ENCODE measurements around the gene RNF26. TPM values are rescaled to one million over a fixed set of nuclear protein-coding genes. Genes with fewer than 3 reads are reported as not detected.

Gene RNF26
- total RNA-seq, 8 experiments from 2014 or later = 5.7 to 26.5 (median 10.9) TPM

GRCh38 chr11:119373921-119374631, 39.7 kb downstream of the RNF26 start:
- 80 to 100% methylated on average over 1 of the region's 5 CpGs; no CpG with 5 or more reads in 8 of the 10 experiments for WGBS, 10 experiments
- Histone ChIP-seq H3K27ac (no peak overlapping the region), H3K4me3 (no peak overlapping the region), H3K4me1 (replicated peaks in 1 of 2) (peaks cover 42 to 44% of the 10 kb centered on the region in 2 donors)
- in situ Hi-C loops (cut with MboI; ENCODE audit: low pct_unique_long_range_greater_than_20kb in 2 of 9, low sequenced_read_pairs in 9 of 9, unreplicated experiment in 9 of 9) = no loop called here
- ATAC-seq (replicated peaks in 6 of 8) = peak; percentile 33 to 67 (median 58)

- Histone ChIP-seq H3K4me3 (no peak overlapping the region), H3K27ac (no peak overlapping the region), H3K4me1 (replicated peaks in 1 of 2) (peaks cover 35 to 38% of the 10 kb centered on the region in 2 donors)
- in situ Hi-C loops (cut with MboI; ENCODE audit: low pct_unique_long_range_greater_than_20kb in 2 of 9, low sequenced_read_pairs in 9 of 9, unreplicated experiment in 9 of 9) = no loop called here
- peak in 5 of 8 experiments; percentile 2 to 14 (median 10) for ATAC-seq (replicated peaks in 6 of 8)
- WGBS, 10 experiments = 0 to 100% (median 29%) methylated on average over 1 to 5 of the region's 11 CpGs; no CpG with 5 or more reads in 3 of the 10 experiments
Measured at GRCh38 chr11:119374632-119375336, 40.5 kb downstream of the RNF26 start.

GRCh38 chr11:119375337-119376196, 41.2 kb downstream of the RNF26 start:
- in situ Hi-C loops (cut with MboI; ENCODE audit: low pct_unique_long_range_greater_than_20kb in 2 of 9, low sequenced_read_pairs in 9 of 9, unreplicated experiment in 9 of 9) = no loop called here
- Histone ChIP-seq H3K4me3 (peak overlapping the region in 1 of 5 donors; percentile 19), H3K4me1 (replicated peaks in 1 of 2) (peaks cover 34 to 37% of the 10 kb centered on the region in 2 donors), H3K27ac (no peak overlapping the region)
- WGBS, 10 experiments = 40 to 90% (median 60%) methylated on average over 1 to 3 of the region's 14 CpGs; no CpG with 5 or more reads in 5 of the 10 experiments
- ATAC-seq (replicated peaks in 6 of 8) = peak in 7 of 8 experiments; percentile 11 to 56 (median 47)

DNA sequence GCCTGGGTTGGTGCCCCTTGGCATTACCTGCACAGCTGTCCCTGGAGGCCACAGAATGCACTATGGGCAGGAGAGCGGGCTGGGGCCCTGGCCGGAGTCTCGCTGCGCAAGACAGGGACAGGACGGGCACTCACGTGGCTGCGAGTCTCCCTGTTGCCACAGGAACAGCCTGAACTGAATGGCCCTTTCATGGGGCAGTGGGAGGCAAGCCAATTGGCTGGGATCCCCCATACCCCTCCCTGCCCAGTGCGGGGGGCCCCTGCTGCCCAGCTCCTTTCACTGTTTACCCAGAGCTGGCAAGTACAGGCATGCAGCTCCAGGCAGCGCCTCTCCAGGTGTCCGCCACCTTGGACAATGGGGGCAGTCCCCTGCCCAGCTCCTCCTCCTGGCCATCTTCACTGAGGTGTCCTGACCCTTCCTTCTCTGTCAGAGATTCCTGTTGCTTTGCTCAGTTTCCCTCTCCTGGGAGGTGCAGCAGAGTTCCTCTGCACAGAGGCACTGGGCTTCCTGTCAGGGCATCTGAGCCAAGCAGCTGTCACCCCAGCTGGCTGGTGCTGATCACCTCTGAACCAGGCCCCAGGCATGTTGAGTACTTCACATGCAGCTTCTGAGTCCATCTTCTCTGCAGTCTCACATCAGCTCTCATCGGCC, 42.0 kb downstream of the RNF26 start:
- ATAC-seq (replicated peaks in 6 of 8) = peak in 5 of 8 experiments; percentile 61 to 79 (median 65)

GRCh38 chr11:119377112-119377901, 43.0 kb downstream of the RNF26 start:
- no peak overlapping the region for H3K27ac ChIP-seq
- no peak overlapping the region for H3K4me3 ChIP-seq
- peaks cover 29 to 31% of the 10 kb centered on the region in 2 donors for H3K4me1 ChIP-seq (replicated peaks in 1 of 2)
- WGBS, 10 experiments = 0 to 100% (median 54%) methylated on average over 2 to 4 of the region's 12 CpGs; no CpG with 5 or more reads in 5 of the 10 experiments
- ATAC-seq (replicated peaks in 6 of 8) = no peak
- in situ Hi-C loops (cut with MboI; ENCODE audit: low pct_unique_long_range_greater_than_20kb in 2 of 9, low sequenced_read_pairs in 9 of 9, unreplicated experiment in 9 of 9) = no loop called here

More for the DNA sequence above, 42.0 kb downstream of the RNF26 start:
- Histone ChIP-seq H3K4me3 (peak overlapping the region in 1 of 5 donors; percentile 19), H3K27ac (no peak overlapping the region), H3K4me1 (replicated peaks in 1 of 2) (peaks cover 34 to 36% of the 10 kb centered on the region in 2 donors)
- in situ Hi-C loops (cut with MboI; ENCODE audit: low pct_unique_long_range_greater_than_20kb in 2 of 9, low sequenced_read_pairs in 9 of 9, unreplicated experiment in 9 of 9) = no loop called here
- 20 to 89% (median 44%) methylated on average over 1 to 2 of the region's 11 CpGs; no CpG with 5 or more reads in 5 of the 10 experiments for WGBS, 10 experiments

GRCh38 chr11:119377961-119378667, 43.8 kb downstream of the RNF26 start:
- Histone ChIP-seq H3K4me3 (no peak overlapping the region), H3K27ac (no peak overlapping the region), H3K4me1 (replicated peaks in 1 of 2) (peaks cover 29 to 31% of the 10 kb centered on the region in 2 donors)
- 20 to 90% (median 49%) methylated on average over 1 to 2 of the region's 6 CpGs; no CpG with 5 or more reads in 4 of the 10 experiments for WGBS, 10 experiments
- in situ Hi-C loops (cut with MboI; ENCODE audit: low pct_unique_long_range_greater_than_20kb in 2 of 9, low sequenced_read_pairs in 9 of 9, unreplicated experiment in 9 of 9) = no loop called here
- ATAC-seq (replicated peaks in 6 of 8) = no peak

DNA sequence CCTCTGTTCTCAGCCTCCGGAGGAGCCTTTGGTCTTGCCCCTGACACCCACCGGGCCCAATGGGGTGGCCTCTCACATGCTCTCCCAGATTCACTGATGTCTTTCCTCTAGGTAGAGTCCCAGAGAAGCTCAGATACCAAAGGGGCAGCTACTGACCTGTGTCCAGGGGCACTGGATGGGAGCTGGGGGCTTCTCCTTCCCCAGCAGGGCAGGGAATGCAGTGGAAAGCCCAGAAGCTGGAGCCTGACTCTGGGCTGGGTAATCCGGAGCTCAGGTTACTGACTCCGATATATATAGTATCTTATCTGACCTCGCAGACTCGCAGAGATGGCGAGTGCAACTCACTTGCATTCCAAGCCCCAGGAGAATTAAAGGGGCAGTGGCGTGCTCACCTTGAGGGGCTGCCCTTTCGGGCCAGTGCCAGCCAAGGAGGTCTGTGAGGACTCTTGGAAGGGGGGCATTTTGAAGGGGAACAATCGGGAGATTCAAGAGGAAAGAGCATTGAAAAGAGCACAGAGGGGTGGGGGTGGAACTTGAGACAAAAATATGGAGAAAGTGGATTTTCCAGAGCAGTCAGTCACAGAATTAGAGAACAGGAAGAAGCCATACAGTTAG, 44.6 kb downstream of the RNF26 start:
- 67 to 92% (median 77%) methylated on average over 1 to 9 of the region's 10 CpGs; no CpG with 5 or more reads in 7 of the 10 experiments for WGBS, 10 experiments
- ATAC-seq (replicated peaks in 6 of 8) = no peak
- in situ Hi-C loops (cut with MboI; ENCODE audit: low pct_unique_long_range_greater_than_20kb in 2 of 9, low sequenced_read_pairs in 9 of 9, unreplicated experiment in 9 of 9) = no loop called here
- Histone ChIP-seq H3K27ac (no peak overlapping the region), H3K4me3 (no peak overlapping the region), H3K4me1 (replicated peaks in 1 of 2) (peaks cover 27 to 29% of the 10 kb centered on the region in 2 donors)

- WGBS, 10 experiments = 0 to 93% (median 69%) methylated on average over 1 to 3 of the region's 13 CpGs; no CpG with 5 or more reads in 2 of the 10 experiments
Measured at GRCh38 chr11:119380160-119380826, 46.0 kb downstream of the RNF26 start.

GRCh38 chr11:119380827-119381180, 46.5 kb downstream of the RNF26 start:
- Histone ChIP-seq H3K4me1 (replicated peaks in 1 of 2) (peaks cover 10 to 12% of the 10 kb centered on the region in 2 donors), H3K27ac (no peak overlapping the region), H3K4me3 (peak overlapping the region; percentile 36 to 47 (median 45))
- WGBS, 10 experiments = 0 to 60% (median 0%) methylated on average over 1 to 4 of the region's 10 CpGs; no CpG with 5 or more reads in 4 of the 10 experiments
- in situ Hi-C loops (cut with MboI; ENCODE audit: low pct_unique_long_range_greater_than_20kb in 2 of 9, low sequenced_read_pairs in 9 of 9, unreplicated experiment in 9 of 9) = no loop called here
- ATAC-seq (replicated peaks in 6 of 8) = peak in 1 of 8 experiments; percentile 0

More at GRCh38 chr11:119380160-119380826, 46.0 kb downstream of the RNF26 start:
- in situ Hi-C loops (cut with MboI; ENCODE audit: low pct_unique_long_range_greater_than_20kb in 2 of 9, low sequenced_read_pairs in 9 of 9, unreplicated experiment in 9 of 9) = no loop called here
- ATAC-seq (replicated peaks in 6 of 8) = peak in 2 of 8 experiments; percentile 23 to 43
- H3K4me3 ChIP-seq = peak overlapping the region in 2 of 5 donors; percentile 45 to 47
- H3K4me1 ChIP-seq (replicated peaks in 1 of 2) = peaks cover 15 to 17% of the 10 kb centered on the region in 2 donors
- no peak overlapping the region for H3K27ac ChIP-seq

GRCh38 chr11:119381181-119381988, 47.1 kb downstream of the RNF26 start, which contains the start of gene USP2:
Gene USP2 (minus strand): TSS chr11:119381690. CDS start chr11:119373480, 8,210 bp downstream.
- in situ Hi-C loops (cut with MboI; ENCODE audit: low pct_unique_long_range_greater_than_20kb in 2 of 9, low sequenced_read_pairs in 9 of 9, unreplicated experiment in 9 of 9) = no loop called here
- no peak within 1 kb of the TSS for H3K27ac ChIP-seq

More at GRCh38 chr11:119381181-119381988, 47.1 kb downstream of the RNF26 start, which contains the start of gene USP2:
- WGBS, 10 experiments = 0 to 5% (median 0%) methylated on average over 1 to 19 of the region's 54 CpGs; no CpG with 5 or more reads in 3 of the 10 experiments
- peak; percentile 85 to 98 (median 96) for ATAC-seq (replicated peaks in 6 of 8)
- H3K4me1 ChIP-seq (replicated peaks in 1 of 2) = peaks cover 6% of the 10 kb centered on the region in 2 donors
- H3K4me3 ChIP-seq = peak within 1 kb of the TSS; percentile 36 to 47 (median 45)
